SK-N-MC (cell line): ENCODE data around the gene MCRIP2.

ENCODE experiments used
- EZH2 ChIP-seq: fragments of 200-600 bp; sonication (generic); IDR thresholded peaks from one replicate; pipeline ENCODE4 v1.6.1; 2017; ENCODE audit warnings: antibody characterized with exemption
- POLR2AphosphoS5 ChIP-seq: IDR thresholded peaks from 2 replicates; pipeline ENCODE4 v1.6.1; 2012; ENCODE audit warnings: mild to moderate bottlenecking, low read depth, low read length, borderline replicate concordance

- no peak for TF ChIP-seq EZH2
- TF ChIP-seq POLR2AphosphoS5 = no peak
Observed at GRCh38 chr16:673399-673991, 31.9 kb downstream of the MCRIP2 start.
